Measurements from ENCODE around the gene DNMT3A. TPM values are rescaled to one million over a fixed set of nuclear protein-coding genes. Genes with fewer than 3 reads are reported as not detected.

The DNMT3A gene
- total and polyA plus RNA-seq, 2 of the 8 experiments (the other 6 are each of a cell fraction or from before 2014, with no cell fraction given) = 33.6 to 178 TPM

- no peak for FAIRE-seq
- Histone ChIP-seq H3K4me2 (ENCODE audit: insufficient read depth in 1 of 2, low read depth in 2 of 2, low read length in 2 of 2) (no peak overlapping the region), H2AFZ (ENCODE audit: low read length) (no peak overlapping the region), H3K23me2 (ENCODE audit: low read depth, low read length) (peaks cover 7% of the 10 kb centered on the region; the same call in 1 of the 2 replicates), H3K18ac (ENCODE audit: extremely low read depth, low read length) (peak overlapping the region; percentile 81; the same call in 1 of the 2 replicates), H3K56ac (replicated peaks; ENCODE audit: insufficient read length, low read depth, low read length) (no peak overlapping the region), H4K20me1 (replicated peaks in 1 of 2; ENCODE audit: control insufficient read depth in 1 of 2, insufficient read depth in 2 of 2, low read length in 2 of 2) (no peaks in the 10 kb centered on the region), H3K79me2 (ENCODE audit: control insufficient read depth in 1 of 2, insufficient read depth in 2 of 2, low read length in 2 of 2) (no peaks in the 10 kb centered on the region), H4K91ac (replicated peaks; ENCODE audit: insufficient read length, low read length) (no peak overlapping the region), H3K9me3 (ENCODE audit: insufficient read depth in 2 of 2, low read depth in 1 of 2, low read length in 1 of 2) (no peaks in the 10 kb centered on the region), H3K14ac (ENCODE audit: insufficient read length) (no peak overlapping the region), H3K4ac (replicated peaks; ENCODE audit: insufficient read length, low read depth, low read length) (no peak overlapping the region), H2BK20ac (ENCODE audit: low read length) (peak overlapping the region; percentile 61; the same call in 1 of the 2 replicates), H2BK15ac (ENCODE audit: low read length) (peak overlapping the region; percentile 46; the same call in 1 of the 2 replicates), H2BK5ac (ENCODE audit: low read depth, low read length) (peak overlapping the region; percentile 44; the same call in 1 of the 2 replicates), H2BK12ac (ENCODE audit: low read depth, low read length) (0 out of 2 replicates have a peak overlapping the region, but pooled peaks have one; percentile 82), H3K36me3 (ENCODE audit: control insufficient read depth in 2 of 4, insufficient read depth in 4 of 4, low read length in 3 of 4) (no peaks in the 10 kb centered on the region), H3K23ac (ENCODE audit: insufficient read length) (no peak overlapping the region), H3K4me3 (ENCODE audit: extremely low read depth in 1 of 4, insufficient read depth in 2 of 4, low read depth in 3 of 4, low read length in 4 of 4) (no peak overlapping the region), H3K4me1 (replicated peaks in 1 of 4; ENCODE audit: control insufficient read depth in 3 of 4, insufficient read depth in 4 of 4, low read length in 3 of 4) (peaks cover 0 to 31% (median 17%) of the 10 kb centered on the region in 4 experiments; a peak in 6 of 7 replicates), H2AK5ac (ENCODE audit: low read depth, low read length) (no peak overlapping the region), H3K9ac (replicated peaks in 1 of 4; ENCODE audit: extremely low read depth in 1 of 4, low read depth in 3 of 4, low read length in 3 of 4) (no peak overlapping the region), H4K8ac (ENCODE audit: extremely low read depth, insufficient read depth, low read length) (no peak overlapping the region; the same call in 1 of the 2 replicates), H4K5ac (ENCODE audit: insufficient read length, low read depth, low read length) (no peak overlapping the region), H3K27me3 (replicated peaks in 1 of 4; ENCODE audit: control insufficient read depth in 3 of 4, extremely low read depth in 1 of 4, insufficient read depth in 3 of 4, low read length in 3 of 4) (no peaks in the 10 kb centered on the region), H3K79me1 (ENCODE audit: low read depth, low read length) (no peaks in the 10 kb centered on the region), H3K27ac (ENCODE audit: low read depth, low read length) (no peak overlapping the region), H2BK120ac (replicated peaks; ENCODE audit: low read depth, low read length) (no peak overlapping the region)
- no peak for TF ChIP-seq ATF3 (IDR thresholded peaks at IDR 0.05; ENCODE audit: insufficient read depth, low read depth, low read length)
- WGBS, 2 experiments (ENCODE audit: extremely low coverage in 1 of 2, insufficient coverage in 1 of 2, insufficient read length in 1 of 2, insufficient replicate concordance in 2 of 2, low coverage in 1 of 2, low lambda C conversion rate in 2 of 2, missing lambda C conversion rate in 1 of 2) = 87% methylated on average over 19 of the region's 27 CpGs; no CpG with 5 or more reads in 1 of the 2 experiments
- ChIA-PET POLR2A (ENCODE audit: partially characterized antibody) (interaction anchor here (2.9 to 5.1 kb wide), 3 partner anchors 11 to 18 kb away, joined by 17 to 37 read pairs (median 18); no protein-coding TSS in a partner anchor), CTCF (ENCODE audit: partially characterized antibody) (interaction anchor here (0.8 to 6.9 kb wide), 8 partner anchors 7 to 50 kb away, joined by 3 to 53 read pairs (median 14); no protein-coding TSS in a partner anchor)
- DNase-seq (ENCODE audit: low read depth in 1 of 2, low spot score in 2 of 2) = no peak
Observed at GRCh38 chr2:25274868-25275574, 66.7 kb downstream of the DNMT3A start.
